Aorta (tissue), 5 donors: Measurements from ENCODE around the gene PTPRN2. TPM values are rescaled to one million over a fixed set of nuclear protein-coding genes. Genes with fewer than 3 reads are reported as not detected.

ENCODE experiments used
- ATAC-seq: fragments of 200-7000 bp; cut with Tn5 transposase; one replicate; pipeline ENCODE4 v1.9.1; 2022; ENCODE audit warnings: moderate library complexity; ENCODE audit not compliant: low FRiP score
- DNase-seq, 2 donors: peaks; one replicate each; pipeline ENCODE4 v3.0.0-alpha.2; 2020
- H3K27ac ChIP-seq, 2 donors: one replicate each; pipeline ENCODE4 v1.5.1; 2013; ENCODE audit warnings: low read length in 2 of 2, mild to moderate bottlenecking in 2 of 2, moderate library complexity in 2 of 2, control low read depth in 1 of 2, inconsistent platforms in 1 of 2, low read depth in 1 of 2
- H3K27me3 ChIP-seq, 2 donors: one replicate each; pipeline ENCODE4 v1.6.1; 2013; ENCODE audit warnings: control low read depth in 1 of 2, low read length in 1 of 2, mild to moderate bottlenecking in 1 of 2, moderate library complexity in 1 of 2; ENCODE audit not compliant: insufficient read depth in 2 of 2, control insufficient read depth in 1 of 2
- H3K36me3 ChIP-seq, 2 donors: one replicate each; pipeline ENCODE4 v1.6.1; 2013; ENCODE audit warnings: control low read depth in 1 of 2, low read length in 1 of 2, mild to moderate bottlenecking in 1 of 2; ENCODE audit not compliant: insufficient read depth in 2 of 2, control insufficient read depth in 1 of 2
- H3K4me1 ChIP-seq, 2 donors: one replicate each; pipeline ENCODE4 v1.6.1; 2013; ENCODE audit warnings: low read length in 2 of 2, control low read depth in 1 of 2, mild to moderate bottlenecking in 1 of 2, moderate library complexity in 1 of 2; ENCODE audit not compliant: insufficient read depth in 2 of 2, control insufficient read depth in 1 of 2
- H3K4me3 ChIP-seq, 2 donors: one replicate each; pipeline ENCODE4 v1.5.1; 2013; ENCODE audit warnings: low read length in 2 of 2, control low read depth in 1 of 2, mild to moderate bottlenecking in 1 of 2
- H3K9me3 ChIP-seq: one replicate; pipeline ENCODE4 v1.6.1; 2013; ENCODE audit warnings: mild to moderate bottlenecking, low read length; ENCODE audit not compliant: control insufficient read depth
- WGBS, 2 donors: extraction: QIAGEN DNeasy Blood & Tissue Kit; methylation state at CpG; one replicate each; pipeline ENCODE4 v1.1.7; 2013; 5-methylcytosine and 5-hydroxymethylcytosine counted together
- intact Hi-C, 2 donors: fragments of 100-400 bp; cut with DNase I; formaldehyde crosslinking; loops; one replicate each; pipeline versions ENCODE4 v1.14.2 to v1.15.0; 2022
- polyA plus RNA-seq, 2 donors: library from polyadenylated mRNA; stranded (reverse); fragments of 200-250 nt; gene quantifications; one replicate each; pipeline ENCODE4 v1.2.3, GENCODE V29; 2013
- total RNA-seq, 2 donors: library from RNA; stranded (reverse); fragmentation: NEBNext Ultra II Directional; extraction: Animal tissue kit (Norgen Biotek cat#: 25700); gene quantifications; one replicate each; pipeline ENCODE4 v1.2.1, GENCODE V29; 2021
- donor health status: healthy with polysubstance abuse.
- donor health status: Bipolar disorder and iron deficiency.
- donor health status: DM: no; HTN: no; CAD: no.
- donor health status: DM: no; HTN: no; CAD: no.
- donor health status: DM: yes; HTN: yes; CAD: no.

The PTPRN2 gene
- total and polyA plus RNA-seq, 4 donors = 0.67 to 3.3 (median 1.4) TPM

GRCh38 chr7:157692460-157693011 lies 895.1 kb downstream of the PTPRN2 start:
- intact Hi-C loops = no loop called here
- no peaks in the 10 kb centered on the region for H3K9me3 ChIP-seq
- peak; percentile 27 for ATAC-seq
- H3K36me3 ChIP-seq = no peaks in the 10 kb centered on the region
- H3K27ac ChIP-seq = no peak overlapping the region
- H3K4me1 ChIP-seq = no peaks in the 10 kb centered on the region
- H3K4me3 ChIP-seq = no peak overlapping the region
- H3K27me3 ChIP-seq = no peaks in the 10 kb centered on the region
- WGBS, 2 donors = 5% methylated on average over 24 to 44 of the region's 44 CpGs
- peak in 1 of 2 donors; percentile 76 for DNase-seq

GRCh38 chr7:157691586-157692459 lies 895.8 kb downstream of the PTPRN2 start:
- WGBS, 2 donors = 2 to 3% methylated on average over 55 to 64 of the region's 64 CpGs
- Histone ChIP-seq H3K9me3 (no peaks in the 10 kb centered on the region), H3K27me3 (no peaks in the 10 kb centered on the region), H3K4me1 (no peaks in the 10 kb centered on the region), H3K36me3 (no peaks in the 10 kb centered on the region), H3K4me3 (no peak overlapping the region), H3K27ac (no peak overlapping the region)
- intact Hi-C loops = no loop called here
- ATAC-seq = peak; percentile 20
- DNase-seq = peak; percentile 39 to 71

- Histone ChIP-seq H3K36me3 (no peaks in the 10 kb centered on the region), H3K9me3 (no peaks in the 10 kb centered on the region), H3K27ac (no peak overlapping the region), H3K4me3 (peak overlapping the region in 1 of 2 donors; percentile 23), H3K4me1 (no peaks in the 10 kb centered on the region), H3K27me3 (no peaks in the 10 kb centered on the region)
- intact Hi-C loops = no loop called here
- WGBS, 2 donors = 1% methylated on average over 24 to 72 of the region's 72 CpGs
- ATAC-seq (peak; percentile 55), DNase-seq (peak; percentile 56 to 70)
Observed at GRCh38 chr7:157690833-157691585, 896.6 kb downstream of the PTPRN2 start.

- H3K4me3 ChIP-seq = peak overlapping the region in 1 of 2 donors; percentile 23
- ATAC-seq (no peak), DNase-seq (peak; percentile 42 to 73)
- H3K36me3 ChIP-seq = no peaks in the 10 kb centered on the region
- intact Hi-C loops = no loop called here
- no peaks in the 10 kb centered on the region for H3K27me3 ChIP-seq
- H3K27ac ChIP-seq = no peak overlapping the region
- H3K4me1 ChIP-seq = no peaks in the 10 kb centered on the region
- WGBS, 2 donors = 1% methylated on average over 35 to 70 of the region's 70 CpGs
- no peaks in the 10 kb centered on the region for H3K9me3 ChIP-seq
Observed at GRCh38 chr7:157690058-157690832, 897.4 kb downstream of the PTPRN2 start.

GRCh38 chr7:157689269-157690057 lies 898.2 kb downstream of the PTPRN2 start:
- DNase-seq (peak; percentile 31 to 41), ATAC-seq (no peak)
- H3K27ac ChIP-seq = no peak overlapping the region
- no peaks in the 10 kb centered on the region for H3K27me3 ChIP-seq
- WGBS, 2 donors = 2% methylated on average over 59 of the region's 59 CpGs
- intact Hi-C loops = no loop called here
- no peaks in the 10 kb centered on the region for H3K36me3 ChIP-seq
- no peak overlapping the region for H3K4me3 ChIP-seq
- H3K9me3 ChIP-seq = no peaks in the 10 kb centered on the region
- H3K4me1 ChIP-seq = no peaks in the 10 kb centered on the region

- no peaks in the 10 kb centered on the region for H3K36me3 ChIP-seq
- H3K4me3 ChIP-seq = no peak overlapping the region
- DNase-seq (peak; percentile 36 to 65), ATAC-seq (no peak)
- H3K27ac ChIP-seq = no peak overlapping the region
- intact Hi-C loops = no loop called here
- H3K9me3 ChIP-seq = no peaks in the 10 kb centered on the region
- 2 to 3% methylated on average over 60 to 64 of the region's 64 CpGs for WGBS, 2 donors
- H3K4me1 ChIP-seq = no peaks in the 10 kb centered on the region
- H3K27me3 ChIP-seq = no peaks in the 10 kb centered on the region
Observed at GRCh38 chr7:157688533-157689268, 898.9 kb downstream of the PTPRN2 start.

GRCh38 chr7:157687845-157688532 lies 899.6 kb downstream of the PTPRN2 start:
- no peaks in the 10 kb centered on the region for H3K27me3 ChIP-seq
- 10 to 16% methylated on average over 9 of the region's 9 CpGs for WGBS, 2 donors

More at GRCh38 chr7:157687845-157688532, 899.6 kb downstream of the PTPRN2 start:
- intact Hi-C loops = no loop called here
- H3K4me1 ChIP-seq = no peaks in the 10 kb centered on the region
- no peak overlapping the region for H3K4me3 ChIP-seq
- DNase-seq (no peak), ATAC-seq (no peak)
- no peak overlapping the region for H3K27ac ChIP-seq
- no peaks in the 10 kb centered on the region for H3K36me3 ChIP-seq
- no peaks in the 10 kb centered on the region for H3K9me3 ChIP-seq
